Lung microvascular endothelial cell (primary cell): ENCODE data around the gene RNLS. TPM values are rescaled to one million over a fixed set of nuclear protein-coding genes. Genes with fewer than 3 reads are reported as not detected.

Experiments
- DNase-seq, 2 donors: peaks; one replicate each; pipeline versions ENCODE4 v3.0.0 to v3.0.0-alpha.2; 2010; ENCODE audit warnings: low read depth in 2 of 2
- total RNA-seq: library from RNA; depleted of rRNA; stranded (reverse); fragments of >200 nt; gene quantifications from 2 replicates; pipeline ENCODE4 v1.2.1, GENCODE V29; 2014

Gene RNLS
- total RNA-seq, 1 donor from 2014 or later, result 0.60 TPM

DNA sequence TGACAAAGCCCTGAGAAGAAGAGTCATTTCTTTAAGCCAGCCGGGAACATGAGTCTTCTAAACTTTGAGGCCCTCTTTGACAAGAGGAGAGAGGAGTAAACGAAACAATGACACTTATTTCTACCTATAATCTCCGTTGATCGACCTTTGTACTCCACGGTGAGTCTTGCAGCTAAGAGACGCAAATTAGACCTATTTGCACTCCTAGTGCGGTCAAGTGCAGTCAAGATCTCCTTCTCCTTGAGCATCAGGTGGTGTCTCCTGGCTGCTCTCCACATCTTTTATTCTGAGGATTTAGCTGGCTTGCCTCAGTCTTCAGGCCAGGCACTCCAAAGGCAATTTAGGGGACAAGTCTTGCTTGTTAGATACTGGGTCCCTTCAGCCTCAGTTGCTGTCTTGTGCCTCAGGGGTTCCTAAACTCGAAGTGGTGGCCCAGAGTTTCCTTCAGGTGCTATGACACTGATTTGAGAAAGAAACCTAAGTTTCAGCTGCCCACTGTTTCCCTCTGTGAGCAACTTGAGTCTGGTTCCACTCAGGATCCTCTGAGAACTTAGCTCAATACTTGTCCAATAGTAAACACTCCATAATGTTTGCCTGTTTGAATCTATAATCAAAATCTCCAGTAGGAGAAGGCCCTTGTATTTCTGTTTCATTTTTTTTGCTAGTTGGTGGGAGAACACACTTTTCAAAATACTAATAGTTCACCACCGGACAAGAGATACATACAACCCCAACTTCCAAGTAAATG, 312.9 kb downstream of the RNLS start:
- no peak for DNase-seq

GRCh38 chr10:88262591-88263234, 320.4 kb downstream of the RNLS start:
- DNase-seq, result no peak

DNA sequence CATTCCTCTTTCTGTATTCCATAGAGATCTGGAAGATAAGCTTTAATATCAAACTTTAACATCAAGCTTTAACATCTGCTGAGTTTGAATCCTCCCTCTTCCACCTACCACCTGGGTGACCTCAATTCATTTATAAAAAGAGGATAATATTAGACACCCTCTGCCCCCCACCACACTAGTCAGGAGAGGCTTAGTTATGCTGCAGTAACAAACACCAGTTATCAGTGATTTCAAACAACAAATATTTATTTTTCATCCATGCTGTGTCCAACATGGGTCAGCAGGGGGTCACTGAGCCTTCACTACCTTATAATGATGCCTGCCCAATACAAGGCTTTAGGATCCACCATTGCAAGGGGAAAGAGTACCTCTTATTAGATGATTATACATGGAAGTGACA, 322.0 kb downstream of the RNLS start:
- DNase-seq, result no peak

DNA sequence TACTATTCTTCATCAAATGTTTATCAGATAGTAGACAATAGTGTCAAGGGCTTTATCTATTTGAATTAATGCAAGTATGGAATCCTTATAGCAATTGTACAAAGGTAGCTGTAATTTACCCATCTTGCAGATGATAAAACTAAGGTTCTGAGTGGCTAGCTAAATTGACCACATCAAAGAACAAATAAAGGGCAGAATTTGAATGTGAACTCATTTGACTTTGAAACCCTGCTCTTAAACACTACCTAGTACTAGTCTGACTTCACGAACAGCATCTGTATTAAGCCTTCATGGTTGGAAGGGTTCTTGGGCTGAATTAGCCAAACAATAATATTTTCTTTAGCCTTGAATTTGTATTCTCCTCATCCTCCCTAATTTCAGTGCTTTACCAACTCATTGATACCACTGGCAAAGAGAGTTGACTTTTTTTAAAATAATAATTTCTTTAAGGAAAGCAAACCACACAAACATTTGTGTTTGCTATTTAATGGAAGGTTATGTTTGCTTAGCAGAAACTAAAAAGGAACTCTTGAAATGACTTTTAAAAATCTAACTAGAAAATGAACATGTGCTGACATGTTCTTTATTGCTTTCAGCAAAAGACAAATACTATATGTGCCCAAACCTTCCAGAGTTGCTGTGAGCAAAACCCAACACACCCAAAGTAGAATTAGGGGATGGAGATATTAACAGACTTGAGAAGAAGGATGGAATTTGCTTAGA, 322.6 kb downstream of the RNLS start:
- no peak for DNase-seq

DNA sequence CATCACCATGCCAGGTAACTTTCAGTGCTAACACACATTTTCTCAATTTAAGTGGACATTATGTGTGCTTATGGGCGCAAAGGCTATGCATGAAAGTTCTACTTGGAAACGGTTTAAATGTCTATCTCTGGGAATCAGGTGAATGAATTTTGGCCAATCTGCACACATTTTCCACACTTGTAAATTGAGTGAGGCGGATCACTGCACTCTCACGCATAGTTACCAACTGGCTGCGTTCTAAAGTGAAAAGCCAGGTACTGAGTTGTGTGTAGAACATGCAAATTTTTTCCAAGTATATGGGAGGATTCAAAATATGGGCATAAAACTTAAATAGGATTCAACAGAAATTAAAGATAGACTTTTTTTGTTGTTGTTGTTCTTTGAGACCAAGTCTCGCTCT, 323.7 kb downstream of the RNLS start:
- DNase-seq, result no peak

- DNase-seq, result no peak
Measured at GRCh38 chr10:88256886-88257285, 326.2 kb downstream of the RNLS start.

- no peak for DNase-seq
Measured at GRCh38 chr10:88256013-88256680, 327.0 kb downstream of the RNLS start.

GRCh38 chr10:88254091-88254490, 329.0 kb downstream of the RNLS start:
- DNase-seq, result peak in 1 of 2 donors; percentile 55

GRCh38 chr10:88253622-88254021, 329.5 kb downstream of the RNLS start:
- no peak for DNase-seq

GRCh38 chr10:88253128-88253527, 330.0 kb downstream of the RNLS start:
- no peak for DNase-seq

DNA sequence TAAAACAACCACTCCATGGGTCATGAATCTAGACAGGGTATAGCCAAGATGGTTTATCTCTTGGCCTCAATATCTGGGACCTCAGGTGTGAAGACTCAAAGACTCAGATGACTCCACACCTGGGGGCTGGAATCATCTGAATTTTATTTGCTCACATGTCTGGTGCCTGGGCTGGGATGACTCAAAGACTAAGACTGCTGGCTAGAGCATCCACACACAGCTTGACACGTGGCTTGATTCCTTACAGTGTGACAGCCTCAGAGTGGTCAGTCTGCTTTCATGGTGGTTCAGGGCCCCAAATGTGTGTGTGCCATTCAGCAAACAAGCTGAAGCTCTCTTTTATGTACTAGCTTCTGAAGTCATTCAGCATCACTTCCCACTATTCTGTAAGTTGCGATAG, 333.7 kb downstream of the RNLS start:
- DNase-seq, result no peak

DNA sequence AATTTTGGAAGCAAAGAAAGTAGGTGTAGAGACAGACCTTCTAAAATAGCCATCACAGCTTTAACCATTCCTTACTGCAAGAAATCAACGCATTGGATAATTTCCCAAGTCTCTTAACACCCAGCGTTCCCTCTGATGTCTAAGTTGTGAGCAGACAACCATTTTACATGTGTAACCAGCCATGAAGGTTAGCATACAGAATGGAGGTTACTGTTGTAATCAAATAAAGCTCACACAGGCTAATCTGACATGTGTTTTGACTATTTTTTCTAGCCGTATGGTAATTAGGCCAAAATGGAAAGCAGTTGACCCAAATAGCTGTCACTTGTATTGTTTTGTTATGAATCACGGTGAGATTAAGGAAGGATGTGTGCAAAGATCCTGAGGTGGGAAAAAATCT, 336.4 kb downstream of the RNLS start:
- peak in 1 of 2 donors; percentile 5 for DNase-seq

- peak; percentile 29 to 61 for DNase-seq
Measured at GRCh38 chr10:88245974-88246511, 337.1 kb downstream of the RNLS start.

GRCh38 chr10:88244781-88245625, 338.1 kb downstream of the RNLS start:
- DNase-seq, result no peak

DNA sequence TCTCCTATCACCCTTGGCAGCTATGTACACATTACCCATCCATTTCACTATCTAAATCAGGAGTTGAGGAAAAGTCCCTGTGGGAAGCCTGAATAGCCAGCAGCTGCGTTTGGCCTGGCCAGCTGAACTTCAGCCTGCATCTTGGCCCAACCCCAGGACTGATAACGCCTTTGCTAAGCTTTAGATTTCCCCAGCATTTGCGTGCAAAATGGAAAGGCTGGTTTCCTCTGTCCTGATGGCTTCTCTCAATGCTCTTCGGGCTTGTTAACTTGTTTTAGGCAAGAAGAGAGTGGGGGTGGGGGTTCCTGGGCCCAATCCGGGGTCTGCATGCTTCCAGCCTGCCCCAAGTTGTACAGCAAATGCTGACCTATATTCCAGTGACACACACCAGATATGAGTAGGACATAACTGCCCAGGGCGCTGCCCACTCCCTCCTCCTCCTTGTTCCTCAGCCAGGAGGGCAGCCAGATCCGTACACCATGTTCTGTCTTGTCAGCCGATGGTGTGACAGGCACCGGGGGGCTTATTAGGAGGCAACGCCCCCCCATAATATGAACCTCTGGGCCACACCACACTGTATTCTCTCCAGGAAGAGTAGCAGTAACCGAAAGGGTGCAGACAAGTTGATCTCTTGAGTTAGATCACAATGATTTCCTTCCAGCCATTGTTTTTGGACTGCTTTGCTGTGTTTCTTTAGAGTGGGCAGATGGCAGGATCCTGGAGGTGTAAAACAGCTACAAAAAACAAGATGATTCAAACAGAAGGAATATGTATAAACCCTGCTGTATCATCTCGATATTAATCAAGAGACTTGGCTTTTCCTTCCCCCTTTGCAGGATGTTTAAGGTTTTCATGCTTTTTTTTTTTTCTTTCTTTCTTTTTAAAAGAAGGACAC, 339.0 kb downstream of the RNLS start:
- peak; percentile 33 to 91 for DNase-seq

- peak in 1 of 2 donors; percentile 9 for DNase-seq
Measured at GRCh38 chr10:88243202-88243744, 339.8 kb downstream of the RNLS start.

GRCh38 chr10:88241501-88241900, 341.6 kb downstream of the RNLS start:
- DNase-seq, result no peak

- no peak for DNase-seq
Measured at GRCh38 chr10:88239212-88239611, 343.9 kb downstream of the RNLS start.

DNA sequence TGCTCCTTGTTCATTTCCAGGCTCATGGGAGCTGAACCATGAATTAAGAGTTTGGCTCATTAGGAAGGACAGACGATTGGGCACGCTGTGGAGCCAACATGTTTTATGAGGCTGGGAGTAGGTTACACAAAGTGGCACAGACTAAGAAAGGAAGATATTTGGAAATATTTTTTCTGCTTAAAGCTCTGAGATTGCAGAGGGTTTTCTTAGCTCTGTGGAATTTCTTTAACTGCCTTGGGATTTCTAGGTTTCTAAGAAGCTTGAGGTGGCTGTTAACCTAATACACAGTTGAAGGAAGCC, 344.6 kb downstream of the RNLS start:
- DNase-seq, result no peak
